ENCODE data around the gene ZBTB46. TPM values are rescaled to one million over a fixed set of nuclear protein-coding genes. Genes with fewer than 3 reads are reported as not detected.

Gene ZBTB46
- polyA plus RNA-seq, 3 donors from 2014 or later = 0.16 to 0.32 (median 0.32) TPM

- DNase-seq = peak; percentile 38 to 48 (median 42)
- peaks cover 0 to 9% (median 6%) of the 10 kb centered on the region in 3 donors for H3K27me3 Mint-ChIP-seq (ENCODE audit: low read depth in 3 of 3)
- H3K36me3 Mint-ChIP-seq = peaks cover 0 to 4% (median 3%) of the 10 kb centered on the region in 3 donors
- H3K27ac Mint-ChIP-seq = no peak overlapping the region
- H3K9me3 Mint-ChIP-seq = no peaks in the 10 kb centered on the region
- H3K4me1 Mint-ChIP-seq = peaks cover 12 to 13% of the 10 kb centered on the region in 2 donors
- peak overlapping the region; percentile 42 to 63 (median 57) for H3K4me3 Mint-ChIP-seq
Observed at GRCh38 chr20:63740627-63741353, 90.3 kb downstream of the ZBTB46 start.

- Mint-ChIP-seq H3K4me3 (peak overlapping the region in 4 of 5 donors; percentile 47 to 63 (median 54)), H3K9me3 (no peaks in the 10 kb centered on the region), H3K36me3 (peaks cover 0 to 4% (median 3%) of the 10 kb centered on the region in 3 donors), H3K4me1 (peaks cover 14 to 18% of the 10 kb centered on the region in 2 donors), H3K27me3 (ENCODE audit: low read depth in 3 of 3) (peaks cover 0 to 9% (median 6%) of the 10 kb centered on the region in 3 donors), H3K27ac (no peak overlapping the region)
- DNase-seq = peak; percentile 49 to 67 (median 55)
Observed at GRCh38 chr20:63740070-63740626, 90.9 kb downstream of the ZBTB46 start.

GRCh38 chr20:63739130-63740069, 91.7 kb downstream of the ZBTB46 start, which contains the start of gene SLC2A4RG:
TSS of gene SLC2A4RG (plus strand) at chr20:63739776. CDS start at chr20:63739913, 137 bp downstream.
- Mint-ChIP-seq H3K9me3 (no peaks in the 10 kb centered on the region), H3K27me3 (ENCODE audit: low read depth in 3 of 3) (peaks cover 0 to 9% (median 6%) of the 10 kb centered on the region in 3 donors), H3K4me3 (peak within 1 kb of the TSS; percentile 35 to 70 (median 60)), H3K4me1 (peaks cover 14 to 18% of the 10 kb centered on the region in 2 donors), H3K27ac (no peak within 1 kb of the TSS), H3K36me3 (peaks cover 0 to 4% (median 3%) of the 10 kb centered on the region in 3 donors)
- peak; percentile 63 to 70 (median 68) for DNase-seq

- H3K9me3 Mint-ChIP-seq = no peaks in the 10 kb centered on the region
- H3K4me3 Mint-ChIP-seq = peak overlapping the region; percentile 35 to 70 (median 45)
- H3K36me3 Mint-ChIP-seq = peaks cover 2 to 9% (median 5%) of the 10 kb centered on the region in 3 donors
- H3K4me1 Mint-ChIP-seq = peaks cover 14 to 23% of the 10 kb centered on the region in 2 donors
- DNase-seq = peak in 2 of 3 donors; percentile 36 to 47
- H3K27ac Mint-ChIP-seq = no peak overlapping the region
- H3K27me3 Mint-ChIP-seq (ENCODE audit: low read depth in 3 of 3) = peaks cover 2 to 9% (median 6%) of the 10 kb centered on the region in 3 donors
Observed at GRCh38 chr20:63738687-63739129, 92.4 kb downstream of the ZBTB46 start.

- peak overlapping the region; percentile 35 to 70 (median 45) for H3K4me3 Mint-ChIP-seq
Observed at GRCh38 chr20:63737945-63738686, 92.9 kb downstream of the ZBTB46 start.

GRCh38 chr20:63737695-63737944, 93.4 kb downstream of the ZBTB46 start:
- Mint-ChIP-seq H3K9me3 (no peaks in the 10 kb centered on the region), H3K4me3 (peak overlapping the region; percentile 83 to 91 (median 90)), H3K36me3 (peaks cover 0 to 12% (median 6%) of the 10 kb centered on the region in 3 donors), H3K4me1 (peaks cover 14 to 24% of the 10 kb centered on the region in 2 donors), H3K27me3 (ENCODE audit: low read depth in 3 of 3) (peaks cover 2 to 9% (median 6%) of the 10 kb centered on the region in 3 donors), H3K27ac (no peak overlapping the region)
- DNase-seq = no peak

More at GRCh38 chr20:63737945-63738686, 92.9 kb downstream of the ZBTB46 start:
- peaks cover 0 to 12% (median 6%) of the 10 kb centered on the region in 3 donors for H3K36me3 Mint-ChIP-seq
- peak; percentile 21 to 47 (median 30) for DNase-seq
- peaks cover 14 to 24% of the 10 kb centered on the region in 2 donors for H3K4me1 Mint-ChIP-seq
- peaks cover 2 to 9% (median 6%) of the 10 kb centered on the region in 3 donors for H3K27me3 Mint-ChIP-seq (ENCODE audit: low read depth in 3 of 3)
- no peaks in the 10 kb centered on the region for H3K9me3 Mint-ChIP-seq
- no peak overlapping the region for H3K27ac Mint-ChIP-seq

- Mint-ChIP-seq H3K4me3 (peak overlapping the region; percentile 83 to 91 (median 90)), H3K36me3 (peaks cover 0 to 12% (median 6%) of the 10 kb centered on the region in 3 donors), H3K27me3 (ENCODE audit: low read depth in 3 of 3) (peaks cover 2 to 9% (median 6%) of the 10 kb centered on the region in 3 donors), H3K4me1 (peaks cover 14 to 24% of the 10 kb centered on the region in 2 donors), H3K27ac (peak overlapping the region; percentile 89 to 94 (median 92)), H3K9me3 (no peaks in the 10 kb centered on the region)
- peak; percentile 62 to 69 (median 63) for DNase-seq
Observed at GRCh38 chr20:63736893-63737694, 94.0 kb downstream of the ZBTB46 start.

GRCh38 chr20:63735859-63736718, 95.0 kb downstream of the ZBTB46 start, which contains the start of gene LIME1:
TSS of gene LIME1 (plus strand) at chr20:63736664. CDS start at chr20:63737550, 886 bp downstream.
- Mint-ChIP-seq H3K4me1 (peaks cover 14 to 24% of the 10 kb centered on the region in 2 donors), H3K9me3 (no peaks in the 10 kb centered on the region), H3K27me3 (ENCODE audit: low read depth in 3 of 3) (peaks cover 2 to 9% (median 6%) of the 10 kb centered on the region in 3 donors), H3K27ac (peak within 1 kb of the TSS; percentile 89 to 94 (median 92)), H3K4me3 (peak within 1 kb of the TSS; percentile 83 to 91 (median 90)), H3K36me3 (peaks cover 0 to 12% (median 6%) of the 10 kb centered on the region in 3 donors)
- DNase-seq = peak; percentile 85 to 89 (median 88)

- DNase-seq = no peak
- H3K4me3 Mint-ChIP-seq = peak overlapping the region in 3 of 5 donors; percentile 12 to 90 (median 45)
- H3K36me3 Mint-ChIP-seq = peaks cover 0 to 12% (median 6%) of the 10 kb centered on the region in 3 donors
- peak overlapping the region in 2 of 6 donors; percentile 70 to 92 for H3K27ac Mint-ChIP-seq
- H3K4me1 Mint-ChIP-seq = peaks cover 14 to 24% of the 10 kb centered on the region in 2 donors
- H3K9me3 Mint-ChIP-seq = no peaks in the 10 kb centered on the region
- peaks cover 2 to 9% (median 6%) of the 10 kb centered on the region in 3 donors for H3K27me3 Mint-ChIP-seq (ENCODE audit: low read depth in 3 of 3)
Observed at GRCh38 chr20:63734946-63735858, 95.9 kb downstream of the ZBTB46 start.

- Mint-ChIP-seq H3K4me1 (peaks cover 14 to 24% of the 10 kb centered on the region in 2 donors), H3K27ac (peak overlapping the region in 2 of 6 donors; percentile 20 to 67), H3K9me3 (no peaks in the 10 kb centered on the region), H3K4me3 (no peak overlapping the region), H3K27me3 (ENCODE audit: low read depth in 3 of 3) (peaks cover 2 to 11% (median 9%) of the 10 kb centered on the region in 3 donors), H3K36me3 (peaks cover 0 to 15% (median 6%) of the 10 kb centered on the region in 3 donors)
- no peak for DNase-seq
Observed at GRCh38 chr20:63734111-63734945, 96.7 kb downstream of the ZBTB46 start.

All from immature natural killer cell (primary cell).